GM19468 (cell line): Measurements from ENCODE around the gene PEG3.

ENCODE experiments used
- ATAC-seq: cut with Tn5 transposase; IDR thresholded peaks from one replicate; pipeline ENCODE4 v1.9.1; 2021; ENCODE audit warnings: mild to moderate bottlenecking, moderate library complexity, moderate number of reproducible peaks; ENCODE audit not compliant: unreplicated experiment; ENCODE audit errors: extremely low read depth

The PEG3 gene

GRCh38 chr19:56839652-56840450 is 675 bp downstream of the PEG3 start:
- no peak for ATAC-seq

GRCh38 chr19:56838909-56839651 is 1.4 kb downstream of the PEG3 start:
- ATAC-seq: no peak

GRCh38 chr19:56838024-56838908 is 2.3 kb downstream of the PEG3 start:
- no peak for ATAC-seq

- no peak for ATAC-seq
These were observed 3.0 kb downstream of the PEG3 start for GRCh38 chr19:56837492-56838023.

GRCh38 chr19:56837004-56837403 is 3.5 kb downstream of the PEG3 start:
- no peak for ATAC-seq

- ATAC-seq: no peak
These were observed 4.5 kb downstream of the PEG3 start for GRCh38 chr19:56836059-56836458.

- ATAC-seq: no peak
These were observed 5.1 kb downstream of the PEG3 start for GRCh38 chr19:56835401-56835800.

- ATAC-seq: no peak
These were observed 5.8 kb downstream of the PEG3 start for GRCh38 chr19:56834564-56835375.

- no peak for ATAC-seq
These were observed 8.1 kb downstream of the PEG3 start for GRCh38 chr19:56832352-56832928.

- no peak for ATAC-seq
These were observed 9.3 kb downstream of the PEG3 start for GRCh38 chr19:56831255-56831654.

GRCh38 chr19:56829596-56829995 is 10.9 kb downstream of the PEG3 start:
- no peak for ATAC-seq

- no peak for ATAC-seq
These were observed 12.8 kb downstream of the PEG3 start for GRCh38 chr19:56827708-56828107.

GRCh38 chr19:56823956-56824355 is 16.6 kb downstream of the PEG3 start:
- no peak for ATAC-seq

- no peak for ATAC-seq
These were observed 17.1 kb downstream of the PEG3 start for GRCh38 chr19:56823417-56823816.

- no peak for ATAC-seq
These were observed 17.8 kb downstream of the PEG3 start for GRCh38 chr19:56822755-56823154.

- ATAC-seq: no peak
These were observed 18.9 kb downstream of the PEG3 start for GRCh38 chr19:56821675-56822074.

GRCh38 chr19:56821209-56821608 is 19.3 kb downstream of the PEG3 start:
- ATAC-seq: no peak

GRCh38 chr19:56819166-56819565 is 21.4 kb downstream of the PEG3 start:
- ATAC-seq: no peak

GRCh38 chr19:56814656-56815055 is 25.9 kb downstream of the PEG3 start:
- ATAC-seq: no peak
